Stimulated activated CD4-positive, alpha-beta T cell treated with anti-CD3 and anti-CD28 coated beads, TNF-alpha, amount 100 ng/mL, for 24 hours (primary cell): ENCODE results near the gene PARP8.
"Not testable (repeated sequence)": the region's sequence is repeated elsewhere in the genome, so short reads cannot be mapped to it uniquely, and the experiment has no call there.

Source experiments
- DNase-seq, 3 experiments: peaks; one replicate each; pipeline ENCODE4 v3.0.0-alpha.2; 2020; ENCODE audit warnings: low read depth in 3 of 3

The PARP8 gene, protein sequence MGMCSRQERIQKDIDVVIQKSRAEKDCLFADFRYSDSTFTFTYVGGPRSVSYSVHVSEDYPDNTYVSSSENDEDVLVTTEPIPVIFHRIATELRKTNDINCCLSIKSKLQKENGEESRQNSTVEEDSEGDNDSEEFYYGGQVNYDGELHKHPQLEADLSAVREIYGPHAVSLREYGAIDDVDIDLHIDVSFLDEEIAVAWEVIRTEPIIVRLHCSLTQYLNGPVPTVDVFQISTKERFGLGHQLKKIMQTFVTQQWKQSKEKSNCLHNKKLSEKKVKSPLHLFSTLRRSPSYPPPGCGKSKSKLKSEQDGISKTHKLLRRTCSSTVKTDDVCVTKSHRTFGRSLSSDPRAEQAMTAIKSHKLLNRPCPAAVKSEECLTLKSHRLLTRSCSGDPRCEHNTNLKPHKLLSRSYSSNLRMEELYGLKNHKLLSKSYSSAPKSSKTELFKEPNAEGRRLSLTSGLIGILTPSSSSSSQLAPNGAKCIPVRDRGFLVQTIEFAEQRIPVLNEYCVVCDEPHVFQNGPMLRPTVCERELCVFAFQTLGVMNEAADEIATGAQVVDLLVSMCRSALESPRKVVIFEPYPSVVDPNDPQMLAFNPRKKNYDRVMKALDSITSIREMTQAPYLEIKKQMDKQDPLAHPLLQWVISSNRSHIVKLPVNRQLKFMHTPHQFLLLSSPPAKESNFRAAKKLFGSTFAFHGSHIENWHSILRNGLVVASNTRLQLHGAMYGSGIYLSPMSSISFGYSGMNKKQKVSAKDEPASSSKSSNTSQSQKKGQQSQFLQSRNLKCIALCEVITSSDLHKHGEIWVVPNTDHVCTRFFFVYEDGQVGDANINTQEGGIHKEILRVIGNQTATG

DNA sequence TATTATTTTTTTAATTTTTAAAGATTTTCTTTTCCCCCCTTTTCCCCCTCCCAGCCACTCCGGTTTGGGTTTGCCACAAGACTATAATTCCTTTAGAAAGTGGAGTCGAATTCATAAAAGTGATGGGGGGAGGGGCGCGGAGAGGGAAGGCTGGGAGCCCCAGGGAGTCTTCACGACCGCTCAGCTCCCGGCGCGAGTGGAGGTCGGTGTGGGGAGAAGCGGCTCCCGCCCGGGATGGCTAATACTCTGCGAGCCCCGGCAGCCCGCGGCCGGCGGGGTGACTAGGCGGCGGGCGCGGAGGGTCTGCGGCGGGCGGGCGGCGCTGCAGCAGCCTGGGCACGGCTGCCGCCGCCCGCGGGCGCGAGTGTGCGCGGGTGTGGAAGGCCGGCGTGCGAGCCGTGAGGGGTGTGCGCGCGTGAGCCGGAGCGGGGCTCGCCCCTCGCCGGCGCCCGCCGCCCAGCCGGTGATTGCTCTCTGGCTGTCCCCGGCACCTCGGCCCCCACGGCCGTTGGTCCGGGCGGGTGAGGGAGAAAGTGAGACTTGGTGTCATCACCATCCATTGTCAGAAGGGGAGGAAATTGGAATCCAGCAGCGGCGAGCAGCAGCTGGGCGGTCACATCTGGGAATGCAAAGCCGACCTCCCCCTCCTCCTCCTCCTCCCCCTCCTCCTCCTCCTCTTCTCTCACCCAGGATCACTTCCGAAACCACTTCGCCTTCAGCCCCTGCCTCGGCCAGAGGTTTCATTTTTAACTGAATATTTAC lies at the start of gene PARP8:
TSS of gene PARP8 (plus strand) at position 377 of the 762 bp plus-strand sequence. CDS start 459 bp downstream, outside the sequence.
- peak in 2 of 3 experiments; percentile 7 to 32 for DNase-seq

DNA sequence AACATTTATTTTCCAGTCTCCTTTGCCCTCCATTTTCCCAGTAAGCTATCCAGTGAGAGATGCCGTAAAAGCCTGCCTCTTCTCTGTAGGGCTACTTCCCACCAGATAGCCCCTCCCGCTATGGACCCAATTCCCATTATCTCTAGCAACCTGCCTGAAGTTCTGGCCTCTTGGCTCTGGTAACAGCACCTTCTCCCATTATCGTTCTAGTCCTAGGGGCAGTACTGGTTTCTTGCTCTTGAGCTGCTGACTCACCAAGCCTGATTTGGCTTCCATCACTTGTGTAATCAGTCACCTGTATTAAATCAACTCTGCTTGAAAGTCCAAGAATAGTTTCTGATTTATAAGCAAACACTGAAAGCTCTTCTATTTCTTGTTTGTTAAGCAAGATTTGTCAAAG lies 42.8 kb upstream of the PARP8 start:
- DNase-seq = no peak

DNA sequence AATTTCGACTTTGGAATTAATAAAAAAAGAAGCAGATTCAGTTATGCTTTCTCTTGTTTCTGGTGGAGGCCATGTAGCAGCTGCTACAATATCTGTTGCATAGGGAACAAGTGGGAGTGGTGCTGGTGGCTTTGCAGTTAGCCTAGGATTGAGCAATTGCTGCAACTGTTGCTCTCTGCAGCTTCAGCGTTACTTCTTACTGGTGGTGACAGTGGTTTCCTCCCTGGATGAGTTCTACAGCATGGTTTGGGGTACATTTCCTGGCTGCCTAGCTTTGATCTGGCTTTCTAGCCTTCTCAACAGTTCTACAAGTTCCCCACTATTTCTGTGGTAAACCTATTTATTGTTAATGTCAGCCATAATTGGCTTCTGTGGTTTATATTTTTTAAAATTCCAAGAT lies 31.6 kb upstream of the PARP8 start:
- DNase-seq = not testable (repeated sequence)

DNA sequence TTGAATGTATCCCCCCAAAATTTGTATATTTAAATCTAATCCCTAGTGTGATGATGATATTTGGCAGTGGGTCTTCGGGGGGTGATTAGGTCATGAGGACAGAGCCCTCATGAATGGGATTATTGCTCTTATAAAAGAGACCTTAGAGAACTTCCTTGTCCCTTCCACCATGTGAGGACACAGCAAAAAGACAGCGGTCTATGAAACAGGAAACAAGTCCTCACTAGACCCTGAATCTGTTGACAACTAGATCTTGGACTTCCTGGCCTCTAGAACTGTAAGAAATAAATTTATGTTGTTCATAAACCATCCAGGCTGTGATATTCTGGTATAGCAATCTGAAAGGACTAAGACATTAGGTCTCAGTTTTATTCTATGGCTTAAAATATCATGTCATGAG lies 28.9 kb upstream of the PARP8 start:
- not testable (repeated sequence) for DNase-seq

DNA sequence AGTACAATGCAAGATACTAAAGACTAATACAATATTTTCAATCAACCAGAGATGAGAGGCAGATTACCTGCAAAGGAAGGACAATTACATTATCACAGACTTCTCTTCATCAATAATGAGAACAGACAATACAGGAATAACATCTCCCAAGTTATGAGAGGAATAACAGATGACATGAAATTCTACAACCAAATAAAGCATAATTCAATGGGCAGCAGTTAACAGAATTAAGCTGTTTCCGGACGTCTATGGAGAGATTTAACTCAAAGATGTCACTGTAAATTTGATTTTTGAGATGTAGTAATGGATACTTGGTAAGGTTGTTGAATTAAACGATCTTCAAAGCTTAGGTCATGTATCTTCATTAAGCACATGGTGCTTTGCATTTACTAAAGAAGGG lies 19.8 kb upstream of the PARP8 start:
- no peak for DNase-seq

DNA sequence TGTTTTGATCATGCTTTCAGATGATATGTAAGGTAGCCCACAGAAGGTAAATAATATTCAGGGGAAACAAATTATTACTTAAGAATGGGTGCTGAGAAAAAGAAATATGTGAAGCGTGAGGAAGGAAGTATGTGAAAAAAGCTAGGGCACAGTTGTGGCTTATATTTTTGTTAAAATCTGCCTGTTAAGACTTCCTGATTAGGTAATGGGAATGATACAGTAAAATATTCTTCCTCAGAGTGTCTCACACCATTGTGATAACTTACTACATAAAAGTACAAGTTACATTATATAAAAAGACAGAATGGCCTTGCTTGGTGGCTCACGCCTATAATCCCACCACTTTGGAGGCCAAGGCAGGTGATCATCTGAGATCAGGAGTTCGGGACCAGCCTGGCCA lies 18.7 kb upstream of the PARP8 start:
- DNase-seq = no peak

DNA sequence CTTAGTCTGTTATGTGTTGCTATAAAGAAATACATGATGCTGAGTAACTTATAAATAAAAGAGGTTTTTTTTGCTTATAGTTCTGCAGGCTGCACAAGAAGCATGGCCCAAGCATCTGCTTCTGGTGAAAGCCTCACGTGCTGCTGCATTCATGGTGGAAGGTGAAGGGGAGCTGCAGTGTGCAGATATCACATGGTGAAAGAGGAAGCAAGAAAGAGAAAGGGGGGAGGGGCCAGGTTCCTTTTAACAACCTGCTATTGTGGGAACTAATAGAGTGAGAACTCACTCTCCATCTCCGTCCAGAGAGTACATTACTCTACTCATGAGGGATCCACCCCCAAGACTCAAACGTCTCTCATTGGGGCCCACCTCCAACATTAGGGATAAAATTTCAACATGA lies 12.5 kb upstream of the PARP8 start:
- no peak for DNase-seq

DNA sequence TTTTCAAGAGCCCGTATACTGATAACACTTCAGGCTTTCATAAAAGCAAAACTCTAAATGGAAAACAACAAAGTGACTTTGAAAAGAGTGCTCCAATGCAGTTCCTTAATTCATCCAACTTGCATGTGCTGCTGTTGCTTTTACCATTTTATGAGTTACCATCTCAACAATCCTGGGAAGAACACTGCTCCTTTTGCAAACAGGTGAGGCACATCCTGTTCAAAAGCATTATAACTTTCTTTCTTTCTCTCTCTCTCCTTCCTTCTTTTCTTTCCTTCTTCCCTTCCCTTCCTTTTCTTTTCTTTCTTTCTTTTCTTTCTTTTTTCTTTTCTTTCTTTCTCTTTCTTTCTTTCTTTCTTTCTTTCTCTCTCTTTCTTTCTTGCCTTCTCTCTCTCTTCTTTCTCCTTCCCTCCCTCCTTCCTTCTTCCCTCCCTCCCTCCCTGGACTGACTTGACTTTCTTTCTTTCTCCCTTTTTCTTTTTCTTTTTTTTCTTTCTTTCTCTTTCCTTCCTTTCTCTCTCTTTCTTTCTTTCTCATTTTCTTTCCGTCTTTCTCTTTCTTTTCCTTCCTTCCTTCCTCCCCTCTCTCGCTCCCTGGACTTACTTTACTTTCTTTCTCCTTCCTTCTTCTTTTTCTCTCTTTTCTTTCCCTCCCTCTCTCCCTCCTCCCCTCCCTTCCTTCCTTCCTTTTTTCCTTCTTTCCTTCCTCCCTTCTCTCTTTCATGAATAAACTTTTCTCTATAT lies 11.2 kb upstream of the PARP8 start:
- no peak for DNase-seq

DNA sequence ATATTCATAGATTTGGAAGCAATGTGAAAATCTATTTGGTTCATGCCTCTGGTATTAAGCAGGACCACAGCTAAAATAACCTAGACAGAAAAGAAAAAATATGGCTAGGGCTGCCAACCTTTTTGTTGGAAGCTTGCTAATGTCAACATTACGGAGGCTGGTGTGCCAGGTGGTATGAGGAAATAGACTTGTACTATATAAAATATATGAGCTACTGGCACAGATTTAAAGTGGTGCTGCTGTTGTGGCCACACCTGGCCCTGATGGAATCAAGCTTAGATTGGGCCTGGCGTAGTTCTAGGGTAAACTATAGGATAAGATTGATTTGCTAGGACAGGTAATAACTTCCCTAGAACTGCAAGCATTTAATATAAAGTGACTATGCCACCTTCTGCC lies 10.6 kb upstream of the PARP8 start:
- DNase-seq = no peak

DNA sequence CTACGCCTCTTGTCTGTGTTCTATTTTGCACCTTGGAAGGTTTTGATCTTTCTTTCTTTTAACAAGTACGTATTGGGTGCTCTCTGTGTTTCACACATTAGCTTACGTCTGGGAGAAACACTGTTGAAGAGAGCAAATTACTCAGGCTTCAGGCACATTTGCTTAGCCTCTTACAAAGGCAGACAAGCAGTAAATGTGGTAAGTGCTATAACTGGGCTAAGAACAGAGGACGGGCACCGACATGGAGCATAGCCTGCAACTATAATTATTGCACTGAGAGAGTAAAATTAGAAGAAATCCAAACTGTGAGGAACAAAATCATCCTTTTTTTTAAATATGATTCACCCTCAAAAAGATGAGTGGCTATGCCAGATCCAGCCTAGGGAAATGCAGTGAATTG lies 9.4 kb upstream of the PARP8 start:
- DNase-seq = no peak

DNA sequence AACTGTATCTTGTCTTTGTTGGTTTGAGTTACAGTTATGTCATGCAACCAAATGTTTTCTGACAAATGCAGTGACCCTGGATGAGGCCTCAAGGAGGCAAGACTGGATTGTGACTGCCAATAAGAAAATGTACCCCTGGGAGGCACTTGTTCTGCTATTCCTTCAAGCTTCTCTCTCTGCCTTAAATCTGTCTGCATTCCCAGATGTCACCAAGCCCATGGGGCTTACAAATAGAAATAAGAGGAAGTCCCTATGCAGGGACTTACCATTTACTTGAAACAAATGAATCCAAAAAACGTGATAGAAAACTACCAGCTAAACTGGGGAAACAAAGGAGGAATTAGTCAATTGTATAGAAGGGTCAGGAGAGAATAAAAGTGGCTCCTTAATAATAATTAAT lies 8.2 kb upstream of the PARP8 start:
- DNase-seq = no peak

DNA sequence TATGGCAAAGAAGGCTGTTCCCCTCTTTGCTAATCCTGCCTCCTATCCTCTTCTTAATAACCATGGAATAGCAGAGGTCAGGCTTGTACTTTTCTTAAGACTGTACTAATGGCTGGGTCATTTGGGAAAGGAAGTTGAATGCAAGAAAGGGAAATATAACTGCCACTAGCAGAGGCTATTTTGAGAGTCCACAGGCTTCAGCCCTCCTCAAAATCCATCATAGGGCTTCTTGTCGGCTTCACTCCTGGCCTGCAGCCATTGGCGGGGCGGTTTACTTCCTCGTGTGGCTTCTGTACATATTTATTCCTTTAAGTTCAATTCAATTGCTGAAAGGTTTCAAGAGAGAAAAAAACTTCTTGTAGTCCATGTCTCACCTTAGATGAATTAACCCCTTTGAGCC lies 2.8 kb upstream of the PARP8 start:
- no peak for DNase-seq

DNA sequence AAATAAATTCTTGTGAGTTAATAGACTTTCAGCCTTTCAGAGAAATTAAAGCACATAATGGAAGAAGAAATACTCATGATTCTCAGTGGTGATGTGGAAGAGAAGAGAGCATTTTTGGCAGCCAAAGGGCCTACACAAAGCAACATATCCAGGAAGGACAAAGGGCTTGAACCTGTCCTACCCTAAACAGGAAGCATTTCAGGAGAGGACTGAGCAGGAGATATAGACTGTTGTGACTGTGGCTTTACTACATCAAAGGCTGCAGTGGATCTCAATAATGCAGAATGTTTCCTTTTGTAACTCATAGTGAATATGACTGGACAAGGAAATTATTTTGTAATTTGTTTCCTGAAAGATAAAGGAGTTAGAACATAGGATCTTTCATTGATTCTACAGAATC lies 1.3 kb upstream of the PARP8 start:
- DNase-seq = no peak

DNA sequence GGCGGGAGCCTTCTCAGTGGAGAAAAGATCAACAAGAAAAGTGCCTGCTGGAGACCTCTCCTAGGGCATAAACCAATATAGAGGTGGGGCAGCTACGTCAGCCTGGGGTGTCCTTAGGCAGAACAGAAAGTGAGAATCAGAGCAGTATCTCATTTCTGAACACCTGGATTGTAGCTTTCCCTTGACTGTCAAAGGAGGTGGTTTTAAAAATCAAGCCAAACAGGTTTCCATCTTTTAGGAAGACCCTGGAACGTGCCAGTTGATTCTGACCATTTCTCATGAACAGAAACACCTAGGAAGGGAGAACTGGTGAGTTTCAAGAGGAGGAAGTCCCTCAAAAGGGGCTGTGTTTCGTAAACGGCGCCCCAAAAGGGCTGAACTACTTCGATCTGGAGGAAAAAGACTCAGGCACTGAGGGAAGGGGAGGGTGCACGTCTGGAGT lies 655 bp upstream of the PARP8 start:
- peak in 1 of 3 experiments; percentile 15 for DNase-seq

DNA sequence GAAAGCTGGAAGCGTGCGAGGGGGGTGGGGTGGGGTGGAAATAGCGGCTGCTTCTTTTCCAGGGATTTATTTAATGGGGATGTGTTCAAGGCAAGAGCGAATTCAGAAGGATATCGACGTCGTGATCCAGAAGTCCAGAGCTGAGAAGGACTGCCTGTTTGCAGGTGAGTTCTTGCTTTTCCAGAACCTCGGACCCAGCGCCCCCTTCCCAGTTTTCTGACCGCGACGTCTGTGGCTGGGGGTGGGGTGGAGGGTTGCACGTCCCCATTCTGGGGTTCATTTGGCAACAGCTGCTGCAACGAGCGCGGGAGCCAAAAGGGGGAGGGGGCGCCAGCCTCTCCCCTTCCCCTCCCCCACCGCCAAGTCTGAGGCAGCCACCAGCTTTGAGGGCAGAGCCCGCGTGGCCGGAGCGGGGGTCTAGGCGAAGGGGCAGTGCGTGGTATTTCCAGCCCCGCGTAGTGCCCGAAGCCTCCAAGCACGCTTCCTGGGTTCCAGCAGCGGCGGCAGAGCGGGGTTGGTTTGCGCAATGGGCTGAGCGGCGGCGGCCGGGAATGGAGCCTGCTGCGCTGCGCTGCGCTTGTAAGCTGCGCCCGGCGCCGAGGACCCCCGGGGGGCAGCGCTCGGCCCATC lies 701 bp downstream of the PARP8 start:
- DNase-seq = peak in 2 of 3 experiments; percentile 14 to 32

DNA sequence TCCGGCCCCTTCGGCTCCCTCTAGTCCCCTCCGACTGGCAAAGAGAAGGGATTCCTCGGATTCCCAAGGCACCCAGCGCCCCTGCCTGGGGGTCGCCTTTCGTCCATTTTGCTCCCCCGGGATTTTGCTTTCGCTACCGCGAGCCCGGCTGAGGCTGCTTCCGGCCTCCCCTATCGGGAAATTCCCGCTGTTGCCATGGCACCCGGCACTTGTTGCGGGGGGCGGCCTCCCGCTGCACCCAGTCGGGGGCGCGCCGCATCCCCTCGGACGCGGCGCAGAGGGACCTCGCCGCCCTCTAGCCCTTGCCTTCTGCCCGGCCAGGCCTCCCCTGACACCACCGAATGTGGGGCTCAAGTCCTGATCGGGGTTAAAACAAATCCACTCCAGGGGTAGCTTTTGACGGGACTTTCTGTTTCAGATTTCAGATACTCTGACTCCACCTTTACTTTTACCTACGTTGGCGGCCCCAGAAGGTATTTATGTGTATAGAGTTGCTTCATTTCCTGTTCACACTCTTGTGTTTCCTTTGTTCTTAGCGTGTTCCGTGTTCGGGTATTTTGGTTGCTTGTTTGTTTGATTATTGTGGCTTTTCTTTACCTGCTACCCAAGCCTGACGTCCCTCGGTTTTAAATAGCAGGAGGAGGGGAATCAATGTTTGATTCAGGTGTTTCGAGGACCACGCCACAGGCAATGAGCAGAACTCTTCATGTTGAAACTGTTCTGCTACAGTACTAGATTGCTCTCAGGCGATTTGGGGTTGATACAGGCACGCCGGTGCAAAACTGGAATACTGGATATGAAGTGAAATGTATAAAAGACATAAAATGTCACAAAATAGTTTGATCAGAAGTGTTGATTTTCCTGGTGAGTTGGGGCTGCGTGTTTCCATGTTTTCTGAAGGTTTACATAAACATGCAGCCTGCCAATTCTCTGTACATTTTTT lies 1.5 kb downstream of the PARP8 start:
- peak; percentile 75 to 81 (median 77) for DNase-seq

DNA sequence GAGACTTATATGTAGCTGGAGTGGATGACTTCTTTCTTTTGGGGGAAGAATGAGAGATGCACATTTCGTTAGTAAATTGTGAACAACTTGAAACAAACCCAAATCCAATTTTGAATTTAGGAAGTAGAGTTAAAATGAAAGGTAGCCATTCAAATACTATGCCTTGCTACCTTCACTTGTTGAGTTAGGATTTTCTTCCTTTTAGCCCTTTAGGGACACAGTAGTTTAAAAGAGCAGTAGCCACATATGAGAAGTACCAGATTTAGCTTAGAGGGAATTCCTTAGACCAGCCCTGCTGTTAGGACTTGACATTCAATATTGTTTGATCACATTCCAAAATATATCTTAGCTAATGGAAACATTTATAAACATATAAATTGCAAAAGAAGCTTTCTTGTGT lies 2.2 kb downstream of the PARP8 start:
- DNase-seq = not testable (repeated sequence)

DNA sequence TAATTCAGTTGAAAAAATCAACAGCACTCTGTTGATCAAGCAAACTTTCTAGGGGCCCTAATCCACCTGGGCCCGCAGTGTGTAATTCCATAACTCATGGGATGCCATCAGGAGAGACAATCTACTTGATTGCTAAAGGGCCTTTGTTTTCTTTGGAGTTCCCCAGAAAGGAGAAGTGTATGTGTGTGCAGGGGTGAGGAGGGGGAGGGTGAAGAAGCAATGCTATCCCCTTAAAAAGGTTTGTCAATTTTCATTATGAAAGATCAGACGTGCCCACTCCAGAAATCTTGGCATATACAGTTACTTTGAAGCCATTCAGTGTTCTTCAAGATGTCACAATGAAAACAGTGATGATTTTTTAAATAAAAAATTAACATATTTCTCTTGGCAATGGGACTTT lies 6.2 kb downstream of the PARP8 start:
- no peak for DNase-seq

DNA sequence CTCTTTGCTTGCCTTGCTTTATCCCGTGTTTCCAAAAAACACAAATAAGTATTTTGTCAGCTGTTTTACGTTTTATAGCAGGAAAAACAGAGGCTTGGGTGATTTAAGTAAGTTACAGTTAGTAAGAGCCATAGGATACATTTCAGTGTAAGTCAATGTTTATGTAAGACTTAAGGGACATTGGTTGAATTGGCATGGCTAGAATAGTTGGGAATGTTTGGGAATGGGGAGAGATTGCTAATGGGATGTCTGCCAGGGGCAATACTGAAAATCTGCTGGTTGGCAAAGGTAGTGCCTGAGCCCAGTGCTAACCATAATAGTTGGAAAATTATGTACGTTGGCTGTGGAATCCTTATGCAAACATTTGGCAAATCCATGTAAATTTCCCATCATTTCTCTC lies 7.0 kb downstream of the PARP8 start:
- DNase-seq = not testable (repeated sequence)

DNA sequence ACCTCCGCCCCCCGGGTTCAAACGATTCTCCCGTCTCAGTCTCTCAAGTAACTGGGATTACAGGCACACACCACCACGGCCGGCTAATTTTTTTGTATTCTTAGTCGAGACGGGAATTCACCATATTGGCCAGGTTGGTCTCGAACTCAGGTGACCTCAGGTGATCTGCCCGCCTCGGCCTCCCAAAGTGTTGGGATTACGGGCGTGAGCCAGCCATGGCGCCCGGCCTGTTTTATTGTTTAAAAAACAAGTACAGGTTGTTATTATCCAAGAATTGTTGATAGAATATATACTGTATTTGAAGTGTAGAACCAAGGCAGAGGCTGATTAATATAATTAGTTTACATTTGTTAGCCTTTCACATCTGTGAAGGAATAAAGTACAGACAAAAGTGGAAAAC lies 8.9 kb downstream of the PARP8 start:
- DNase-seq = no peak
